GM12865 (cell line): ENCODE data around the gene ARL13B.

ENCODE experiments used
- DNase-seq: peaks from one replicate; pipeline ENCODE4 v3.0.0; 2010; ENCODE audit warnings: low read depth
- H3K4me3 ChIP-seq: 2 replicates; pipeline ENCODE4 v1.5.1; 2011; ENCODE audit warnings: mild to moderate bottlenecking, low read depth, low read length, control low read depth
- CTCF ChIP-seq: IDR thresholded peaks from 2 replicates; pipeline ENCODE4 v1.5.1; 2011; ENCODE audit warnings: low read length, control low read depth, low read depth, inconsistent platforms; ENCODE audit not compliant: insufficient read depth; ENCODE audit errors: missing control alignments

Gene ARL13B

GRCh38 chr3:94082391-94082937 lies 102.5 kb downstream of the ARL13B start:
- no peak overlapping the region for H3K4me3 ChIP-seq
- no peak for DNase-seq
- TF ChIP-seq CTCF: no peak

GRCh38 chr3:94083261-94083660 lies 103.3 kb downstream of the ARL13B start:
- no peak for TF ChIP-seq CTCF
- no peak overlapping the region for H3K4me3 ChIP-seq

GRCh38 chr3:94089126-94089525 lies 109.2 kb downstream of the ARL13B start:
- TF ChIP-seq CTCF: no peak
- no peak for DNase-seq
- no peak overlapping the region for H3K4me3 ChIP-seq

More at GRCh38 chr3:94083261-94083660, 103.3 kb downstream of the ARL13B start:
- peak; percentile 35 for DNase-seq

GRCh38 chr3:94092086-94092485 lies 112.1 kb downstream of the ARL13B start:
- no peak for DNase-seq
- no peak for TF ChIP-seq CTCF
- no peak overlapping the region for H3K4me3 ChIP-seq

- no peak for DNase-seq
- H3K4me3 ChIP-seq: no peak overlapping the region
- no peak for TF ChIP-seq CTCF
Measured at GRCh38 chr3:94093151-94093550, 113.2 kb downstream of the ARL13B start.

- no peak overlapping the region for H3K4me3 ChIP-seq
- TF ChIP-seq CTCF: no peak
- no peak for DNase-seq
Measured at GRCh38 chr3:94095111-94095510, 115.2 kb downstream of the ARL13B start.

GRCh38 chr3:94098452-94098851 lies 118.5 kb downstream of the ARL13B start:
- no peak overlapping the region for H3K4me3 ChIP-seq
- DNase-seq: no peak
- no peak for TF ChIP-seq CTCF
